NCI-H2196 (cell line): ENCODE data around the gene SRPRA.
"Not testable (repeated sequence)": the region's sequence is repeated elsewhere in the genome, so short reads cannot be mapped to it uniquely, and the experiment has no call there.

Experiments
- DNase-seq: peaks from one replicate; lab custom pipeline; 2025; ENCODE audit not compliant: unreplicated experiment; lab: John Stamatoyannopoulos, UW

Gene SRPRA

DNA sequence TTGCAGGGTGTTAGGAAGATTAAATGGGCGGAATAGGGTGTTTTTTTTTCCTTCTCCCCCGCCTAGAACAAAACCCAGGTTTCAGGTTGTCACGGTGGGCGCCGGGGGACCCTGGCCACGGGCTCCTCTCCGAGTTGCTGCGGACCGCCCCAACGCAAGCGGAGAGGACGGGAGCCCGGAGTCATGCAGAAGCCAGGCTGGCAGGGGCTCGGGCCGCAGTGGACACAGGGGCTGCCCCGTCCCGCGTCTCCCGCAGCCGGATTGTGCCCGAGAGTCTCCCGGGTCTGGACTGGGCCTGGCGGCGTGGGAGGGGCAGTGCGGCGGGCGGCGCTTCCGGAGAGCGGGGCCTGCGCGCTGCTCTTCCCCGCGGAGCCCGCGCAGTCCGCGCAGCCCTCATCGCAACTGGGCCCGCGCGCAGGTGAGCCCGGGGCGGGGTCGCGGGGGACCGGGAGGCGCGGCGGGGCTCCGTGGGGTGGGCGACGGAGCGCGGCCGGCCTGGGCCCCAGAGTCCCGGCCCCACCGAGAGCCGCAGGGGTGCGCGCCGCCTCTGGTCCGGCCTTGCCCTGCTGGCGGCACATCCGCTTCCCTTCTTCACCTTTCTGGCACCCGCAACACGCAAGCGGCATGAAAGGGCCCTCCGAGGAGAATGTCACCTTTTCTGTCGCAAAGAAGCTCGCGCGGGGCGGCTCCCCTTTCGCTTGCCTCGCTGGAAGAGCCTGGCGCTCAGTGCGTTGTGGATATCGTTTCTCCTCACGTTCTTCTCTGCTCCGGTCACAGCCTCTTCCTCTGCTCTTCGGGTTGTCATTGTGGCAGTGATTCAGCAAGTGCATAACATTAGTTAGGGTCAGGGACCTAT is 14.3 kb upstream of the SRPRA start, which contains the start of gene TIRAP:
TSS of gene TIRAP (plus strand) at position 358 of the 856 bp plus-strand sequence. CDS start 7,802 bp downstream, outside the sequence.
- peak; percentile 57 for DNase-seq

DNA sequence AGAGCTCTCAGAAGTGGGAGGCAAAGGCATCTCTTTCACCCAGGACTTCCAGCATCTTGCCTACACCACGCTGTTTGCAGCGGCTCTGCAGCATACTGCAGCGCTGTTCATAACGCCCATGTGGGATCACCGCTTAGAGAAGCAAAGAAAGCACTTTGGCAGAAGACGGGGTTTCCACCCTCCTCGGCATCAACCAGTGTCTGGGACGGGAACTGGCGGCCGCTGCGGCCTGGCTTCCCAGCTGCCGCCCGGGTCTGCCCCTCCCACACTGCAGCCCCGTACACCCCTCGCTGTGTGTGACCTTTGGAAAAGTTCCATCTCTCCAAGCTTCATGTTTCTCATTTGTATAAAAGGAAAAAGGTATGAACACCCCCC is 13.7 kb upstream of the SRPRA start:
- DNase-seq, result no peak

DNA sequence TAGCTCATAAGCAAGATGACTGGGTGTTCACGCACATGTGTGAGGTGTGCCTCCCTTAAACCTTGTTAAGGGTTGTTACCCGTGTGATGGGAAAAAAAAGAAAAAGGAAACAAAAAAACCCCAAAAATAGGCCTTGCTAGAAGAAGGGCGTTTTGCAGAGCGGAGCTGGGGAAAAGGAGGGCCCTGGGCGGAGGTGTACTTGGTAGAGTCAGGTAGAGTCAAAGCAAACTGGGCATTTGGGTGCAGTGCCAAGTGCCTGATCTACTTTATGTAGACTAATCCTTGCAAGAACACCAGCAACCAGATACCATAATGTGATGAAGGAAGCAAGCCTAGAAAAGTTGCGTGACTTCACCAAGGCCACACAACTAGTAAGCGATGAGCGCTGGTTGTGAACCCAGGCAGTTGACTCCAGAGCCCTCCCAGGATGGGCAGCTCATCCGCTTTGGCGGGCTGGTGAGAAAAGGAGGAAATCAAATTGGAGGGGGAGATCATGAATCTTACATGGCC is 13.0 kb upstream of the SRPRA start:
- DNase-seq, result no peak

DNA sequence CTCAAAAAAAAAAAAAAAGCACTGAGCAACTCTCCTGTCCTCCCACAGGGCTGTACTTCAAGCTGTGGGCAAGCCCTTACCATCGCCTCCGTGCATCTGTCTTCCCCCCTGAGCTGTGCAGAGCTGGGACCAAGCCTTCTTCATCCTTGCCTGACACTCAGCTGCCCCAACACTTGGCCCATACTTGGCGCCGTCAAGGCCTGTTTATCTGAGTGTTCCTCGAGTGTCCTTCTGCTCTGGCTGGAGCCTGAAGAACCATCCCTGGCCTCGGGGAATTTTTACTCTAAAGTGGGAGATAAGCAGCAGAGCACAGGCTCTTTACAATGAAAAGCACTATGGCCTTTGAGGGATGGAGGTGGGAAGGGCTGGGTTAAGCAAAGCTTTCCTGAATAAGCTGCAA is 12.6 kb upstream of the SRPRA start:
- DNase-seq, result no peak

DNA sequence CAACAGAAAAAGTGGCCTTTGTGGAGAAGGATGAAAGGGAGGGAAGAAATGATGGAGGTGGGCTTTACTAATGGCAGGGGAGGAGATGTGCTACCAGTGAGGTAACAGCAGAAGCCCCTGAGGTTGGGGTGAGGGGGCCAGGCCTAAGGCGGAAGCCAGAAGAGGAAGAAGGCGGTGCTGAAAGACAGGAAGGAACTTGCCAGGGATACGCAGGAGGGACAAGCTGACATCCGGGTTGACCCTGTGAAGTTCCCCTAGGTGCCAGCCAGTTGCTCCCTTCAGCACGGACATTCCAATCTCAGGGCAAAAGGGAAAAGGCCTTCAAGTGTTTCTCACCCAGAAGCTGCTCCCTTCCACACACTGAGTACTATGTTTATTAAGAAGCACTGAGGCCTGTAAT is 11.9 kb upstream of the SRPRA start:
- no peak for DNase-seq

DNA sequence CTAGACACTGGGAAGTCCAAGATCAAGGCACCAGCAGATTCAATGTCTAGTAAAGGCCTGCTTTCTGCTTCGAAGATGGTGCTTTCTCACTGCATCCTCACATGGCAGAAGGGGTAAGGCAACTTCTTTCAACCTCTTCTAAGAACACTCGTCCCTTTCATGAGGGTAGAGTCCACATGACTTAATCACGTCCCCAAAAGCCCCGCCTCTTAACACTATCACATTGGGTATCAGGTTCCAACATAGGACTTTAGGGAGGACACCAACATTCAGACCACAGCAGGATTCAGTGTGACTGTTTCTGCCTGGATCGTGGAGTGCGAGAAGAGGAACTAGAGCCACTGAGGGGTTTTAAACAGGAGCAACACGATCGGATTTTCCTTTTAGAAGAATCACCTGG is 10.5 kb upstream of the SRPRA start:
- DNase-seq, result no peak

DNA sequence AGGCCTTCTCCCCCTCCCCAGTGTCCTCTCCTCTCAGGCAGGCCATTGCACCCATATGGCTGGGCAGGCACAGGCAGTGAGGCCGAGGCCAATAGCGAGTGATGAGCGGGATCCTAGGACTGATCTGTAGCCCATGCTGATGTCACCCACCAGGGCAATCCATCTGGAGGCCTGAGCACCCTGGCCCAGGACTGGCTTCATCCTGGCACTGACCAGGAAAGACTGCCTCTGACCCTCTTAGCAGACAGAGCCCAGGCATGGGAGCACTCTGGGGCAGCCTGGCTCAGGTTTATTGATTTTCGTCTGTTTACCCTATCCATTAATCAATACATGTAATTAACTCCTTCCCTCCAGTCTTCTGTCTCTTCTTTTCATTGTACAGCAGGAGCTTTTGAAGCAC is 9.1 kb upstream of the SRPRA start:
- DNase-seq, result no peak

DNA sequence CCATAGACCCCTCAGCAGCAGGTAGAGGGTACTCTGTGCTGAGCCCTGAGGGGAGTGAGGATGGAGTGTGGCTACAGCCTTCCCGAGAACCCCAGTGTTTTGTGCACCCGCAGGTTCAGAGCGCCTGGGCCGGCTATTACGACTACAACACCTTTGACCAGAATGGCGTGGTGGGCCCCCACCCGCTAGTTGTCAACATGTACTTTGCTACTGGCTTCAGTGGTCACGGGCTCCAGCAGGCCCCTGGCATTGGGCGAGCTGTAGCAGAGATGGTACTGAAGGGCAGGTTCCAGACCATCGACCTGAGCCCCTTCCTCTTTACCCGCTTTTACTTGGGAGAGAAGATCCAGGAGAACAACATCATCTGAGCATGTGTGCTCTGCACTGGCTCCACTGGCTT is 8.6 kb upstream of the SRPRA start:
- DNase-seq, result no peak

DNA sequence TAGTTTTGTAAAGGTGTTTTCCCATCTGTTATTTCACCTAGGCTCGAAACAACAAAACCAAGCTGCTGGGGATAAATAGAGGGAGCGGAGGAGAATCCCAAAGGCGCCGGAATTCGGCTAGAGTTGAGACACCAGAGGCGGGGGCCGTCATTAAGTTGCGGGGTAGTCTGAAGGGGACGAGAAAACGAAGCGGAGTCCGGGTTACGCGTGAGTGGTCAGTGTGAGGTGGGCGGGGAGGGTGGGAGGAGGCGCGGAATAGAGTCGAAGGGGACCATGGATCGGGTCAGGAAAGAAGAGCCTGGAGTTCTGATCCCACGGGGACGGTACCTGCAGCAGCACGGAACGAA is 361 bp downstream of the SRPRA start:
- peak; percentile 59 for DNase-seq

DNA sequence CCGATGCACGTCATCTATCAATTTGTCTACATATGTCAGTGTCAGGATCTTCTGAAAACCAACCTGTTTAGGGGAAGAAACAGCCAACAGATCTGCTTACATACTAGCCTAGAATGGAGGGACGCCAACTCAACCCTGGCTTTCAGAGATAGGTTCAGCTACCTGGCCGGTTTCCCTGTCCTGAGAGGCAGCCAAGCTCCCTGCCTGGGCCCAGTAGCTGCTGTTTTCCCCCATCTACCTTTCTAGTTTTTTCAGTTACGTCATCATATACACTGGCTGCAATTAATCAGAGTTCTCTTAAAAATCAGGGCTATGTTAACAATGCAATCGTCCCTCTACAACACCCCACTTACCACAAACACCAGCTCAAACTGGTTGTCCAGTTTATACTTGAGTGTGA is 1.0 kb downstream of the SRPRA start:
- no peak for DNase-seq

DNA sequence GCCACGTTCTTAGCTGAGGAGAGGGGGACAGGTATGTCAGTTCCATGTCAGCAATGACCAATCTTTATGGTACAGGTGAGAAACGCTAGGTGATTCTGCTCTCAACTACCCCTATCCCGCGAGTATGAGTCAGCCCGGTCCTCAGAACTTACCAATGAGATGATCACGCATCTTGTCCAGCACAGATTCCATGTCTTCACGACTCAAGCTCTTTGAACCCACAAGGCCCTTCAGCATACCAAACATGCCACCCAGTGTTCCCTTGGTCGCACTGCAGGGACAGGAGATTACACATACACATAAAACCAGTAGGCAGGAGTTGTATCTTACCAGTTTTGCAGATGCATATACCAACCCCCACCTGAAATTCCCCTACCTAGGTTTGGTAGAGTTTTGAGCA is 2.9 kb downstream of the SRPRA start:
- no peak for DNase-seq

DNA sequence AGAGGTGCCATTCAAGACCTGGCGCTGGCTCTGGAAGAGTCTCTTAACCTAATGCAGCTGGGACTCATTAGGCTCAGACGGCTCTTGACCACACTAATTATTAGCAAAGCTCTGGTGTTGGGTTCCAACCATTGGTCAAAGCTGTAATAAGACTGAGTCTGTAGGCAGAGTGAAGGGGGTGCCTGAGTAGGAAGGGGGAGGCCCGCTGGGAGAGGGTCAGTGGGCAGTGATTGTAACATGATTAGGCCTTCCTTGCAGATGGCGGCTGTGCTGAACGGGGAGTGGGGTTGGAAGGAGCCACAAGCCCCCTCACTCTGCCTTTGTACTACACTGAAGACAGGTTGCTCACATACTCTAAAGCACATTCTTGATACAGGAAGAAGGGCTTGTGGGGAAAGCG is 5.2 kb downstream of the SRPRA start:
- DNase-seq, result no peak

DNA sequence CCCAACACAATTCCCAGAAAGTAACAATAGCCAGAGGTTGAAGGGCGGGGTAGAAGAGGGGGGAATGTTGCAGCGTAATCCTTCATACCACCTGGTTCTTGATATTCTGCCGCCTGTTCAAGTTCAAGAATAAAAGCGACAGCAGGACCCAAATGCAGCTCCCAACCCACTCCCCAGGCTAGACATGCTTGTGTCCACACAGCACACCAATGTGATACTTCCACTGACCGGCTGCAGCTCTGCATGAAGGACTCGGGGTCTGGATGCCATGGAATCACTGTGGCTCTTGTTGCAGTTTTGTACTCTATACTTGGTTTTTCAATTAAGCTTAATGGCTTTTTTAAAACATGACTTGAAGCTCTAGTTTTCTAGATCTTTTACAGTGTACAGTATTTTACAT is 6.5 kb downstream of the SRPRA start:
- no peak for DNase-seq

DNA sequence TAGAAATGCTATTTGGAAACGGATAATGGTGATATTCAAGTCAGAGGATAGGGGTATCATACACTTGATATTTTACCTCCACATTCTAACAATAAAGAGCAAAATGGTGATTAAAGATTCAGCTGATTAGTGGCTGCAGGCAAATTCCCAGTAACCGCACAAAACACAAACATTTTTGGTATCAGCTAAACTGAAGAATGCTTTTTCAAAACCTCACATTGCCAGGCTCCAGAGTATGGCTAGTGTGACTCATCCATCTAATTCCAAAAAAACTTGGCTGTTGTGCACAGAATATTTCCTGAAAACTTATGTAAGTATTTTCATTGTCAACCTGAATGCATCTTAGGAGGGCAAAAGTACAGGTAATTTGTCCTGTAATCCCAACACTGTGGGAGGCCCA is 10.9 kb downstream of the SRPRA start:
- DNase-seq, result no peak

DNA sequence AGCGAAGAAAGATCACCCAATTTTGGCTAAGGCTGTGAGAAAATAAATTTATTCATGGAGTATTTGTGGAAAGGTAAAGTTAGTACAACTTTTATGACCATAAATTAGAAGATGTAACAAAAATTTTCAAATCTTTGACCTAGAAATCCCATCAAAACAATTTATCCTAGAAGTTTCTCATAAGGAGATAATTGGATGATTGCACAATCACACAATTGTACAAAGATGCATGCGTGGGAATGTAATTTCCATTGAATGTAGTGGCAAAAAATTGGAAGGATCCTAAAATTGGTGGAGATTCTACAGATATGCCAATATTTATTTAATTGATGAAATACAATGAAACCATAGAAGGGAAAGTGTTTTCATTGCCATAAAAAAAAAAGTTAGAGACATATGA is 11.6 kb downstream of the SRPRA start:
- DNase-seq, result no peak

DNA sequence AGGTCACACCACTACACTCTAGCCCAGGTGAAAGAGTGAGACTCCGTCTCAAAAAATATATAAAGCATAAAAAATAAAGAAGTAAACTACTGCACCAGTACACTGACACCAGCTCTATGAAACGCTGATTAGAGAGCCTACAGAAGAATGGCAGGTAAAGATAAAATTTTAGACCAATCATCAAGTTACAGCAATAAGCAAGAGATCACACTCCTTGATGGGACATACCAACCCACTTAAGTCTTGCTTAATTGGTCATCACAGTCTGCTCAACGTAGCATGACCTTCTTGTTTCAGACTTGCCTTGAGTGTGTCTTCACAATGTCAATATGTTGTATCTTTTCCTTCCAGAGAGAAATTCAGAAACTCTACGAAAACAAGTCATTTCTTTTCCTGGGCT is 12.5 kb downstream of the SRPRA start:
- no peak for DNase-seq

DNA sequence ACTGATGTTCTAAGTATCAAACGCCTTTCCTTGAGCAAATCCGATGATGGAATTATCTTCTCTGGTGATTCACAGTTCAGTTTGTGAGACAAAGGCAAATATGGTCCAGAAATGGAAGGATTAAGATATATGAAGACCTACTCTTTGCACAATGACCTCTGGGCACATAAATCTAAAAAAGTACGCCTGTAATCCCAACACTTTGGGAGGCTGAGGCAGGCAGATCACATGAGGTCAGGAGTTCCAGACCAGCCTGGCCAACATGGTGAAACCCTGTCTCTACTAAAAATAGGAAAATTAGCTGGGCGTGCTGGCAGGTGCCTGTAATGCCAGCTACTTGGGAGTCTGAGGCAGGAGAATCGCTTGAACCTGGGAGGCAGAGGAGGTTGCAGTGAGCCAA is 13.2 kb downstream of the SRPRA start:
- not testable (repeated sequence) for DNase-seq

DNA sequence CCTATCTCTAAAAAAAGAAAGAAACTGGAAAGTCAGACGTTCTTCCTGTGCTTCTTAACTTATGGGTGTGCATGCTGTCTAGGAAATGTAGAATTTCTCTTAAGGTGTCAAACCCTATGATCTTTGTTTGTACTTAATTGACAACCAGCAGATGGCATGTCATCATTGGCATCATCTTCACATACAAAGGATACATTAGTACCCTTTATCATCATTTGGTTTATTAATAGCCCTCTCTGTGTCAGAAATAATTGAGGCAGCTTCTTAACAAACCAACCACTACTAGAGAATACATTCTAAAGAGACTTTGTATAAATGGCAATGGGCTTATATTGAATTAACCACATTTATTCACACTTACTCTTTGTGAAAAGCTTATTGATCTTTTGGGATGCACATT is 13.9 kb downstream of the SRPRA start:
- DNase-seq, result no peak

DNA sequence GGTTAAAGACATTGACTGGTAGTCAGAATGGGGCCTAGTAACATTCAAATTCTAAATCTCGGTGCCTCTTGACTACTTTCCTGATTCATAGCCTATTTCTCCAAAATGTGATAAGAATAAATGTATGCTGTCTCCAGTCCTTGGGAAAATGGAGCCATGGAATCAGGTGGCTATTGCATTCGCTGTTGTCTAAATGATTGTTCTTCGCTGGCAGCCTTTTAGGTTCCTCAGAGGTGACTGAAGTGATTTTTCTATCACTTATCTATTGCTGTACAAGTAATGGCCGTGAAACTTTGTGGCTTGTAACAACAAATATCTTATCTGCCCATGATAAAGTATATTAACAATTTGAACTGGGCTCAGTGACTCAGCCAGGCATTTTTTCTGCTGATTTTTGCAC is 15.4 kb downstream of the SRPRA start:
- no peak for DNase-seq

DNA sequence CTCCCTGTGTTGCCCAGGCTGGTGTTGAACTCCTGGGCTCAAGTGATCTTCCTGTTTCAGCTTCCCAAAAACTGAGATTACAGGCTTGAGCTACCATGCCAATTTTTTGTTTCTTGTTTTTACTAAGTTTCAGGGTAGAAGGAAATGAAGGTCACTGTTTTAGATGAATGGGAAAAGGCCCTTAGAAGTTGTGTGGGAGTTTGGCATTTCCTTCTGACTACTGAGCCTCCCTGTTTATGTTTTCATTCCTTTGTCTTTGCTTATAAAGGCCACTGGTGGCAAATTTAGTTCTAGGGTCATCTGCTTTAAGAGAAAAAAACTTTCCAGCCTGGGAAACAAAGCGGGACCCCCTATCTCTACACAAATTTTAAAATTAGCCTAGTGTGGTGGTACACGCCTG is 22.1 kb downstream of the SRPRA start:
- DNase-seq, result no peak

DNA sequence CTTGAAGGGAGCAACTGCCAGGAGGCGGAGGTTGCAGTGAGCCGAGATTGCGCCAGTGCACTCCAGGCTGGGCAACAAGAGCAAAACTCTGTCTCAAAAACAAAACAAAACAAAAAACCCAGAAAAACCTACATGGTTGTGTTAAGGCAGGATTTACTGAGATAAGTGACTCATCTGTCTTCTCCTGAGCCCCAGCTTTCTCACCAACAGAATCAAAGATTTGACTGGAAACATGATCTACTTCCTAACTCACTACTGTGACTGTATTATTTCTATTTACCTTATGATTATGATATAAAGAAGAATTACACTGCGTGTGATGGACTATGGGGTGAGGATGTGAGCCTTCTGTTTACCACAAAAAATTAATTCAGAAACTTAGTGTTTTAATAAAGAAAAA is 35.3 kb downstream of the SRPRA start:
- DNase-seq, result no peak

DNA sequence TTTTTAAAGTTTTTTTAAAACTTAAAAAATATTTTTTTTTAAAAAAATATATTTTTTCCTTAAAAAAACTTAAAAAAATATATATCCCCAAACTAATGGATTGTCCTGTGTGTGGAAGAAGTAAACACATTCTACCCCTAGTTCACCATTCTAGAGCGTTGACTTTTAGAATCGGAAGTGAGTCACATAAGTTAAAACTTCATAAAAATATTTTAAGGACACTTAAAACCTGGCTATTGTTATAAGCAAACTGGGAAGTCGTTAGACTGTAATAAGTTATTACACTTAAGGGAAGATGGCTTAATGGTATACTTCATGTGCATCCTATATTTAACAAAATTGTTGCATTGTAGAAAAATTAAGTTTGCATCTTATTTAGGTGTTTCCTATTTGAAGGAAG is 36.0 kb downstream of the SRPRA start:
- DNase-seq, result no peak
